Suppressor macrophage treated with lipopolysaccharide for 4 hours (primary cell): ENCODE data around the gene KLF1.
"Not testable (repeated sequence)": the region's sequence is repeated elsewhere in the genome, so short reads cannot be mapped to it uniquely, and the experiment has no call there.

Experiments
- DNase-seq: peaks from one replicate; pipeline ENCODE4 v3.0.0-alpha.2; 2020

Gene KLF1

GRCh38 chr19:12866416-12867119, 20.4 kb downstream of the KLF1 start:
- no peak for DNase-seq

- no peak for DNase-seq
Observed at GRCh38 chr19:12865746-12866415, 21.1 kb downstream of the KLF1 start.

- DNase-seq = no peak
Observed at GRCh38 chr19:12864721-12865715, 22.0 kb downstream of the KLF1 start.

- DNase-seq = no peak
Observed at GRCh38 chr19:12864143-12864542, 22.9 kb downstream of the KLF1 start.

- no peak for DNase-seq
Observed at GRCh38 chr19:12859546-12859945, 27.5 kb downstream of the KLF1 start.

GRCh38 chr19:12858041-12858928, 28.7 kb downstream of the KLF1 start:
- DNase-seq = no peak

GRCh38 chr19:12856653-12857052, 30.3 kb downstream of the KLF1 start:
- no peak for DNase-seq

GRCh38 chr19:12847159-12848139, 39.6 kb downstream of the KLF1 start:
- peak; percentile 88 for DNase-seq

GRCh38 chr19:12846613-12847012, 40.4 kb downstream of the KLF1 start:
- DNase-seq = not testable (repeated sequence)

GRCh38 chr19:12843999-12844732, 42.8 kb downstream of the KLF1 start:
- peak; percentile 57 for DNase-seq

- no peak for DNase-seq
Observed at GRCh38 chr19:12843328-12843727, 43.7 kb downstream of the KLF1 start.

GRCh38 chr19:12842511-12842910, 44.5 kb downstream of the KLF1 start:
- DNase-seq = no peak

GRCh38 chr19:12841094-12841493, 45.9 kb downstream of the KLF1 start:
- DNase-seq = no peak

- DNase-seq = peak; percentile 54
Observed at GRCh38 chr19:12840091-12841079, 46.6 kb downstream of the KLF1 start.

- no peak for DNase-seq
Observed at GRCh38 chr19:12838886-12839756, 47.9 kb downstream of the KLF1 start.

- DNase-seq = peak; percentile 60
Observed at GRCh38 chr19:12838182-12838885, 48.7 kb downstream of the KLF1 start, which contains the start of gene MAST1. MAST1 (plus strand) TSS chr19:12838515; CDS start chr19:12838573, 58 bp downstream.

GRCh38 chr19:12837225-12837624, 49.8 kb downstream of the KLF1 start:
- no peak for DNase-seq
